Measurements from ENCODE around the gene TXNRD2. TPM values are rescaled to one million over a fixed set of nuclear protein-coding genes. Genes with fewer than 3 reads are reported as not detected.
A peak's percentile ranks its signal among the peaks of the same experiment; 100 is the strongest.
"Not testable (repeated sequence)": the region's sequence is repeated elsewhere in the genome, so short reads cannot be mapped to it uniquely, and the experiment has no call there.

Gene TXNRD2
- total RNA-seq, 4 donors from 2014 or later = 8.4 to 33.2 (median 15.7) TPM

DNA sequence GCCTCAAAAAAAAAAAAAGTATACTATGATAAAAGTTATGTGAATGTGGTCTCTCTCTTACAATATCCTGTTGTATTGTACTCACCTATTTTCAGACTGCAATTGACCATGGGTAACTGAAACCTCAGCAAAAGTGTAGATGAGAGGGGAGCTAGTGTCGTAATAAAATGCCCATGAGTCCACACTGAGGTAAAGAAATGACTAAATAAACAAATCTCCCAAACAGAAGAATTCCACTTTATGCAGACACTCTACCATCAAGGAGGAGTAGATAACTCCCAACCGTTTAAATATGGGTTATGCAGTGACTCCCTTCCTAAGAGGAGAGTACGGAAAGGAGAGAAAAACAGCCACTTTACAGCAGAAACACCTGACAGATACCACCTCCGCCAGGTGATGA is 101.6 kb downstream of the TXNRD2 start:
- H3K27me3 ChIP-seq = no peaks in the 10 kb centered on the region
- DNase-seq (ENCODE audit: low spot score in 2 of 2) = no peak
- no peaks in the 10 kb centered on the region for H3K9me3 ChIP-seq
- WGBS = 95% methylated on average over 4 of the region's 4 CpGs
- TF ChIP-seq POLR2A (IDR thresholded peaks at IDR 0.05) (no peak), EP300 (IDR thresholded peaks at IDR 0.05) (no peak), POLR2AphosphoS5 (IDR thresholded peaks at IDR 0.05) (no peak)
- TF ChIP-seq, protein P1, sequence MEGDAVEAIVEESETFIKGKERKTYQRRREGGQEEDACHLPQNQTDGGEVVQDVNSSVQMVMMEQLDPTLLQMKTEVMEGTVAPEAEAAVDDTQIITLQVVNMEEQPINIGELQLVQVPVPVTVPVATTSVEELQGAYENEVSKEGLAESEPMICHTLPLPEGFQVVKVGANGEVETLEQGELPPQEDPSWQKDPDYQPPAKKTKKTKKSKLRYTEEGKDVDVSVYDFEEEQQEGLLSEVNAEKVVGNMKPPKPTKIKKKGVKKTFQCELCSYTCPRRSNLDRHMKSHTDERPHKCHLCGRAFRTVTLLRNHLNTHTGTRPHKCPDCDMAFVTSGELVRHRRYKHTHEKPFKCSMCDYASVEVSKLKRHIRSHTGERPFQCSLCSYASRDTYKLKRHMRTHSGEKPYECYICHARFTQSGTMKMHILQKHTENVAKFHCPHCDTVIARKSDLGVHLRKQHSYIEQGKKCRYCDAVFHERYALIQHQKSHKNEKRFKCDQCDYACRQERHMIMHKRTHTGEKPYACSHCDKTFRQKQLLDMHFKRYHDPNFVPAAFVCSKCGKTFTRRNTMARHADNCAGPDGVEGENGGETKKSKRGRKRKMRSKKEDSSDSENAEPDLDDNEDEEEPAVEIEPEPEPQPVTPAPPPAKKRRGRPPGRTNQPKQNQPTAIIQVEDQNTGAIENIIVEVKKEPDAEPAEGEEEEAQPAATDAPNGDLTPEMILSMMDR (IDR thresholded peaks at IDR 0.05) = no peak
- no peak overlapping the region for H3K27ac ChIP-seq
- peaks cover 33% of the 10 kb centered on the region for H3K4me1 ChIP-seq
- H3K4me3 ChIP-seq = no peak overlapping the region
- H3K36me3 ChIP-seq = no peaks in the 10 kb centered on the region

GRCh38 chr22:19837915-19838314 is 103.7 kb downstream of the TXNRD2 start:
- DNase-seq (ENCODE audit: low spot score in 2 of 2) = no peak
- 89% methylated on average over 6 of the region's 6 CpGs for WGBS
- H3K27ac ChIP-seq = no peak overlapping the region

GRCh38 chr22:19836512-19836911 is 105.1 kb downstream of the TXNRD2 start:
- no peak overlapping the region for H3K4me3 ChIP-seq
- no peaks in the 10 kb centered on the region for H3K36me3 ChIP-seq
- H3K27ac ChIP-seq = no peak overlapping the region
- DNase-seq (ENCODE audit: low spot score in 2 of 2) = no peak
- no peaks in the 10 kb centered on the region for H3K9me3 ChIP-seq
- H3K4me1 ChIP-seq = peaks cover 8% of the 10 kb centered on the region
- no peak for TF ChIP-seq POLR2A (IDR thresholded peaks at IDR 0.05)
- no peak for TF ChIP-seq POLR2AphosphoS5 (IDR thresholded peaks at IDR 0.05)
- TF ChIP-seq, protein P1 (IDR thresholded peaks at IDR 0.05) = no peak
- TF ChIP-seq EP300 (IDR thresholded peaks at IDR 0.05) = no peak
- H3K27me3 ChIP-seq = no peaks in the 10 kb centered on the region

More at GRCh38 chr22:19837915-19838314, 103.7 kb downstream of the TXNRD2 start:
- TF ChIP-seq, protein P1 (IDR thresholded peaks at IDR 0.05) = no peak
- no peak for TF ChIP-seq POLR2AphosphoS5 (IDR thresholded peaks at IDR 0.05)
- TF ChIP-seq POLR2A (IDR thresholded peaks at IDR 0.05) = no peak
- no peak for TF ChIP-seq EP300 (IDR thresholded peaks at IDR 0.05)
- Histone ChIP-seq H3K9me3 (no peaks in the 10 kb centered on the region), H3K27me3 (no peaks in the 10 kb centered on the region), H3K4me3 (no peak overlapping the region), H3K4me1 (peaks cover 15% of the 10 kb centered on the region), H3K36me3 (no peaks in the 10 kb centered on the region)

DNA sequence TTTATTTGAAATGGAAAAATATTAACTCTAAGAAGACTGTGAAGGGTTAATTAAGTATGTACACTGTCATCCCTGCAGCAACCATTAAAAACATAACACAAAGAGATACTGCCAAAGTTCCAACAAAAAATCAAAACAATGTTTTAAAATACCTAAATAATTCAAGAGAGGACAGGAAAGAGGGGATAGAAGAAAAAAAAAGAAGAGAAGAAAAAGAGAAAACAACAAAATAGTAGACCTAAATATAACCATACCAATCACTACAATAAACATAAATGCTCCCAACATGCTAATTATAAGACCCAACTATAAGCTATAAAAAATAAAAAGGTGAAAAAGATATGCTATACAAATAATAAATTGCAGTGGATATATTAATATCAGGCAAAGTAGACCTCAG is 107.0 kb downstream of the TXNRD2 start:
- no peak overlapping the region for H3K27ac ChIP-seq
- H3K9me3 ChIP-seq = no peaks in the 10 kb centered on the region
- H3K36me3 ChIP-seq = no peaks in the 10 kb centered on the region
- peaks cover 8% of the 10 kb centered on the region for H3K4me1 ChIP-seq
- no peak for TF ChIP-seq EP300 (IDR thresholded peaks at IDR 0.05)
- TF ChIP-seq POLR2AphosphoS5 (IDR thresholded peaks at IDR 0.05) = no peak
- TF ChIP-seq, protein P1 (IDR thresholded peaks at IDR 0.05) = no peak
- TF ChIP-seq POLR2A (IDR thresholded peaks at IDR 0.05) = no peak
- no peaks in the 10 kb centered on the region for H3K27me3 ChIP-seq
- DNase-seq (ENCODE audit: low spot score in 2 of 2) = no peak
- H3K4me3 ChIP-seq = no peak overlapping the region

GRCh38 chr22:19833327-19833726 is 108.3 kb downstream of the TXNRD2 start:
- not testable (repeated sequence) for H3K9me3 ChIP-seq; DNase-seq (ENCODE audit: low spot score in 2 of 2); H3K4me1 ChIP-seq; H3K36me3 ChIP-seq; H3K4me3 ChIP-seq; H3K27me3 ChIP-seq; H3K27ac ChIP-seq
- 92% methylated on average over 9 of the region's 9 CpGs for WGBS

- no peaks in the 10 kb centered on the region for H3K9me3 ChIP-seq
- H3K4me3 ChIP-seq = no peak overlapping the region
- H3K27ac ChIP-seq = no peak overlapping the region
- peaks cover 8% of the 10 kb centered on the region for H3K4me1 ChIP-seq
- peak in 1 of 2 donors; percentile 64 for DNase-seq (ENCODE audit: low spot score in 2 of 2)
- 56% methylated on average over 7 of the region's 7 CpGs for WGBS
- no peaks in the 10 kb centered on the region for H3K36me3 ChIP-seq
- TF ChIP-seq POLR2A (IDR thresholded peaks at IDR 0.05) (no peak), POLR2AphosphoS5 (IDR thresholded peaks at IDR 0.05) (no peak), EP300 (IDR thresholded peaks at IDR 0.05) (no peak)
- TF ChIP-seq, protein P1 (IDR thresholded peaks at IDR 0.05) = no peak
- H3K27me3 ChIP-seq = no peaks in the 10 kb centered on the region
These were observed 109.0 kb downstream of the TXNRD2 start for GRCh38 chr22:19832476-19833108.

DNA sequence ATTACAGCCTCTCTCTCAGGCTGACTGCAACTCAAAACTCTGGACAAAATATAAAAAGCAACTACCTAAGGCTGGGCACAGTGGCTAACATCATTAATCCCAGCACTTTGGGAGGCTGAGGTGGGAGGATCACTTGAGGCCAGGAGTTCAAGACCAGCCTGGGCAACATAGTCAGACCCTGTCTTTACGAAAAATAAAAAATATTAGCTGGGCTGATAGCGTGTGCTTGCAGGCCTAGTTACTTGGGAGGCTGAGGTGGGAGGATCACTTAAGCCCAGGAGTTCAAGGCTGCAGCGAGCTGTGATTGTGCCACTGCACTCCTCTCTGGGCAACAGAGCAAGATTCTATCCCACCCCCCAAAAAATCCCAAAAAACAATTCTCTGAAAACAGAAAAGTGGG is 109.6 kb downstream of the TXNRD2 start:
- not testable (repeated sequence) for H3K4me3 ChIP-seq; H3K27ac ChIP-seq; H3K9me3 ChIP-seq; H3K4me1 ChIP-seq; H3K27me3 ChIP-seq; H3K36me3 ChIP-seq; DNase-seq (ENCODE audit: low spot score in 2 of 2)
- WGBS = 97% methylated on average over 3 of the region's 3 CpGs
